ENCODE data around the gene C12orf56. TPM values are rescaled to one million over a fixed set of nuclear protein-coding genes. Genes with fewer than 3 reads are reported as not detected.

C12orf56 gene
- total RNA-seq, result not detected
- polyA plus RNA-seq, result not detected
- long read RNA-seq, donor 1, result 0 reads
- long read RNA-seq, donor 2, partial matches to known transcripts, result 0 of 9 reads
- long read RNA-seq, donor 2, other reads (novel, unspliced or antisense), result 9 of 9 reads
- long read RNA-seq, donor 3, result 0 reads

GRCh38 chr12:64390275-64390851, at the start of gene C12orf56:
Gene C12orf56 (minus strand): TSS chr12:64390758. CDS start chr12:64390565, 193 bp downstream.
- 1 to 6% (median 2%) methylated on average over 20 to 66 of the region's 66 CpGs for WGBS, 3 donors
- no peak for TF ChIP-seq POLR2A (IDR thresholded peaks at IDR 0.05)
- TF ChIP-seq EP300 (IDR thresholded peaks at IDR 0.05), result no peak
- TF ChIP-seq CTCF (IDR thresholded peaks at IDR 0.05), result no peak
- no peaks in the 10 kb centered on the region for H3K9me3 ChIP-seq
- no peak within 1 kb of the TSS for H3K4me3 ChIP-seq
- H3K4me1 ChIP-seq (ENCODE audit: insufficient read depth), result peaks cover 2% of the 10 kb centered on the region
- DNase-seq, result no peak
- no peaks in the 10 kb centered on the region for H3K36me3 ChIP-seq
- no peaks in the 10 kb centered on the region for H3K27me3 ChIP-seq
- H3K27ac ChIP-seq, result no peak within 1 kb of the TSS
- intact Hi-C loops (cut with DNase I), result no loop called here

- intact Hi-C loops (cut with DNase I), result no loop called here
- no peak for DNase-seq
- no peaks in the 10 kb centered on the region for H3K36me3 ChIP-seq
- no peak overlapping the region for H3K4me3 ChIP-seq
- H3K4me1 ChIP-seq (ENCODE audit: insufficient read depth), result no peaks in the 10 kb centered on the region
- no peaks in the 10 kb centered on the region for H3K9me3 ChIP-seq
- TF ChIP-seq CTCF (IDR thresholded peaks at IDR 0.05), result no peak
- no peak for TF ChIP-seq EP300 (IDR thresholded peaks at IDR 0.05)
- no peak for TF ChIP-seq POLR2A (IDR thresholded peaks at IDR 0.05)
- WGBS, 3 donors, result 87 to 100% (median 99%) methylated on average over 1 of the region's 1 CpG
- H3K27ac ChIP-seq, result no peak overlapping the region
- no peaks in the 10 kb centered on the region for H3K27me3 ChIP-seq
These were observed 49.5 kb upstream of the C12orf56 start for GRCh38 chr12:64440100-64440499.

- intact Hi-C loops (cut with DNase I), result no loop called here
- no peaks in the 10 kb centered on the region for H3K27me3 ChIP-seq
- no peak for DNase-seq
- no peak for TF ChIP-seq EP300 (IDR thresholded peaks at IDR 0.05)
- TF ChIP-seq POLR2A (IDR thresholded peaks at IDR 0.05), result no peak
- no peak for TF ChIP-seq CTCF (IDR thresholded peaks at IDR 0.05)
- H3K36me3 ChIP-seq, result no peaks in the 10 kb centered on the region
- no peaks in the 10 kb centered on the region for H3K9me3 ChIP-seq
- no peak overlapping the region for H3K27ac ChIP-seq
- no peak overlapping the region for H3K4me3 ChIP-seq
- no peaks in the 10 kb centered on the region for H3K4me1 ChIP-seq (ENCODE audit: insufficient read depth)
- WGBS, 3 donors, result 90 to 94% (median 92%) methylated on average over 5 of the region's 5 CpGs
These were observed 43.4 kb upstream of the C12orf56 start for GRCh38 chr12:64433915-64434314.

GRCh38 chr12:64431791-64432190, 41.2 kb upstream of the C12orf56 start:
- Histone ChIP-seq H3K4me1 (ENCODE audit: insufficient read depth) (no peaks in the 10 kb centered on the region), H3K27me3 (no peaks in the 10 kb centered on the region), H3K27ac (no peak overlapping the region), H3K9me3 (no peaks in the 10 kb centered on the region), H3K36me3 (no peaks in the 10 kb centered on the region), H3K4me3 (no peak overlapping the region)
- no peak for DNase-seq
- no peak for TF ChIP-seq CTCF (IDR thresholded peaks at IDR 0.05)
- TF ChIP-seq POLR2A (IDR thresholded peaks at IDR 0.05), result no peak
- no peak for TF ChIP-seq EP300 (IDR thresholded peaks at IDR 0.05)
- 94 to 96% (median 94%) methylated on average over 4 of the region's 4 CpGs for WGBS, 3 donors
- intact Hi-C loops (cut with DNase I), result no loop called here
